Measurements from ENCODE around the gene CDC42BPB.

DNA sequence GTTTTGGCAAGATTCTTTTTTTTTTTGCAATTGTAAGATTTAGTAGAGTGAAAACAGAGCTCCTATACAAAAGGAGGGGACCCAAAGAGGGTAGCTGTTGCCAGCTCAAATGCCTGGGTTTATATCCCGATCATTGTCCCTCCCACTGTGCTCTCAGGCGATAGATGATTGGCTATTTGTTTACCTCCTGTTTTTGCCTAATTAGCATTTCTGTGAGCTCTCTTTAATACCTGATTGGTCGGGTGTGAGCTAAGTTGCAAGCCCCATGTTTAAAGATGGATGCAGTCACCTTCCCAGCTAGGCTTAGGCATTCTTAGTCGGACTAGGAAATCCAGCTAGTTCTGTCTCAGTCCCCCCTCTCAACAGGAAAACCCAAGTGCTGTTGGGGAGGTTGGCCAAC lies 39.0 kb upstream of the CDC42BPB start:
- TF ChIP-seq, protein P1, sequence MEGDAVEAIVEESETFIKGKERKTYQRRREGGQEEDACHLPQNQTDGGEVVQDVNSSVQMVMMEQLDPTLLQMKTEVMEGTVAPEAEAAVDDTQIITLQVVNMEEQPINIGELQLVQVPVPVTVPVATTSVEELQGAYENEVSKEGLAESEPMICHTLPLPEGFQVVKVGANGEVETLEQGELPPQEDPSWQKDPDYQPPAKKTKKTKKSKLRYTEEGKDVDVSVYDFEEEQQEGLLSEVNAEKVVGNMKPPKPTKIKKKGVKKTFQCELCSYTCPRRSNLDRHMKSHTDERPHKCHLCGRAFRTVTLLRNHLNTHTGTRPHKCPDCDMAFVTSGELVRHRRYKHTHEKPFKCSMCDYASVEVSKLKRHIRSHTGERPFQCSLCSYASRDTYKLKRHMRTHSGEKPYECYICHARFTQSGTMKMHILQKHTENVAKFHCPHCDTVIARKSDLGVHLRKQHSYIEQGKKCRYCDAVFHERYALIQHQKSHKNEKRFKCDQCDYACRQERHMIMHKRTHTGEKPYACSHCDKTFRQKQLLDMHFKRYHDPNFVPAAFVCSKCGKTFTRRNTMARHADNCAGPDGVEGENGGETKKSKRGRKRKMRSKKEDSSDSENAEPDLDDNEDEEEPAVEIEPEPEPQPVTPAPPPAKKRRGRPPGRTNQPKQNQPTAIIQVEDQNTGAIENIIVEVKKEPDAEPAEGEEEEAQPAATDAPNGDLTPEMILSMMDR (IDR thresholded peaks at IDR 0.05; ENCODE audit: low read depth, low read length, poor library complexity, severe bottlenecking): no peak
- TF ChIP-seq EZH2phosphoT487 (IDR thresholded peaks at IDR 0.05; ENCODE audit: borderline replicate concordance, low read length): no peak

All from DOHH2 (cell line).